ENCODE results near the gene PRRG4.
"Not testable (repeated sequence)": the region's sequence is repeated elsewhere in the genome, so short reads cannot be mapped to it uniquely, and the experiment has no call there.

The PRRG4 gene

GRCh38 chr11:32829680-32830412 is at the start of gene PRRG4:
Gene PRRG4, plus strand, starts transcription at chr11:32829927. Its CDS starts 603 bp downstream, at chr11:32830530.
- DNase-seq = peak; percentile 22

GRCh38 chr11:32780839-32781238 is 48.9 kb upstream of the PRRG4 start:
- not testable (repeated sequence) for DNase-seq

DNA sequence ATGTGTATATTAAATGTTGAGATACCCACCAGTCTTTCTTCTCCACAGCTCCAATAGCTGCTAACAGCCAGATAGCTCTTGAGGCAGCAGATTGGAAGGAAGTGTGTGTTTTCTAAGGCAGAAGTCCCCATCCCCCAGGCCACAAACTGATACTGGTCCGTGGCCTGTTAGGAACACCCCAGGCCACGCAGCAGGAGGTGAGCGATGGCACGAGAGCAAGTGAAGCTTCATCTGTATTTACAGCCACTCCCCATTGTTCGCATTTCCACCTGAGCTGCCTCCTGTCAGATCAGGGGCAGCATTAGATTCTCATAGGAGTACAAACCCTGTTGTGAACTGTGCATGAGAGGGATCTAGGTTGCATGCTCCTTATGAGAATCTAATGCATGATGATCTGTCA is 48.0 kb upstream of the PRRG4 start:
- no peak for DNase-seq

DNA sequence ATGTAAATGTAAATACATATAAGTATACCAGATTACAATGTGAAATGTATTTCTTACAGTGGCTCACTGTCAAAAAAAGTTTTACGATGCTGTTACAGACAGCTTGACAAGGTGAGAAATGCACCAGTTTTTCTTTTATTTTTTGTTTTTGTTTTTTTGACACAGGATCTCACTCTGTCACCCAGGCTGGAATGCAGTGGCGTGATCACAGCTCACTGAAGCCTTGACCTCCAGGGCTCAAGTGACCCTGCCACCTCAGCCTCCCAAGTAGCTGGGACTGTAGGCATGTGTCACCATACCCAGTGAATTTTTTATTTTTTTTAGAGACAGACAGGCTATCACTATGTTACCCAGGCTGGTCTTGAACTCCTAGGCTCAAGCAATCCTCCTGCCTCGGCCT is 44.5 kb upstream of the PRRG4 start:
- DNase-seq = no peak

- DNase-seq = no peak
Observed at GRCh38 chr11:32786811-32787210, 42.9 kb upstream of the PRRG4 start.

GRCh38 chr11:32790916-32791315 is 38.8 kb upstream of the PRRG4 start:
- no peak for DNase-seq

- no peak for DNase-seq
Observed at GRCh38 chr11:32792111-32792947, 37.4 kb upstream of the PRRG4 start.

DNA sequence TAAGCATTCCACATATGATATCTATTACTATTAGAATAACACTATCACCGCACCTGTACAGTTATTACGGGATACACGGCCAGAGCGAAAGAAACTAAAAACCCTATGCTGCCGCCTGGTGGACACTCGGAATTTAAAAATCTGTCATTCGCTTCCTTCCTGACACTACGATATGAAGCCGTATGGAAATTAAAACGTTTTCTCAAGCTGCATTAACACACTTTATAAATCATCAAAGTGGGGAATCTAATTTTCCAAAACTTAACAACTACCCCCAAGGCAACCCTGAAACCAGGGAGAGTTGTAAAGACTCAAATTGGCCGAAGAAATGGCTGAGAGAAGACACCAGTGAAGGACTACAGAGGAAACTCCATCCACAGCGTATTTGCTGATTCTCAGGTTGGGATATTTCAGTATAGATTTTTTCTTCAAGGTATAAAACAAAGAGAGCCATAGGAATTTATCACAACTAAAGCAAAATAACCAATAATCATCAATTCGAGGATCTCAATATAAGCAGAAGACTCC is 36.7 kb upstream of the PRRG4 start:
- DNase-seq = no peak

- DNase-seq = no peak
Observed at GRCh38 chr11:32794439-32794838, 35.3 kb upstream of the PRRG4 start, which contains the start of gene CCDC73. Gene CCDC73, minus strand, starts transcription at chr11:32794662. Its CDS starts 34,419 bp downstream, at chr11:32760243.

DNA sequence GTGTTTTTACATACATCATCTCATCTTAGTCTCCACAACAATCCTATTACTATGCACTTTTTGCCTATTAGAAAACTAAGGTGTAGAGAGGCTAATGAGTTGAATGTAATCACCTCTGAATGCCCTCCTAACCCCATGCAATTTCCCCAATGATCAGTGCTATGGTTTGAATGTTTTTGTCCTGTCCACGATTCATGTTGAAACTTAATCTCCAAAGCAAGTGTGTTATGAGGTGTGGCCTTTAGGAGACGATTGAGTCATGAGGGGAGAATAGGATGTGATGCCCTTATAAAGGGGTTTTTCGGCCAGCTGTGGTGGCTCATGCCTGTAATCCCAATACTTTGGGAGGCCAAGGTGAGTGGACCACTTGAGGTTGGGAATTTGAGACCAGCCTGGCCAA is 33.3 kb upstream of the PRRG4 start:
- no peak for DNase-seq

DNA sequence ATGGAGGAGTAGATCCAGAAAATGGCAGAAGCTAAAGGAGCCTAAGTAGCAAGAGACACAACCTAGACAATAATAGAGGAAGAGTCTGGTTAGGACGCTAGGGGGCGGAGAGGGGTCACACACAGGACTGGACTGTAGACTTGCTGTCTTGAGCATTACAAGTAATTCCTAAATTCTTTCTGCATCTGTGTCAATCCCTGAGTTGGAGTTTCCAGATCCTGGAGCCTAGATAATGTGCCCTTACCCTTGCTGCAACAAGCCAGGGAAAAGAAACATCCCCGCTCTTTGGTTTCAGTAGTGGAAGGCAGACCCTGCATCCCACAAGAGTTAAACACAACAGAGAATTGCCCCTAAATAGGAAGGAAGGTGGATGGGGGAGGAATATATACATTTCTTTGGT is 20.4 kb upstream of the PRRG4 start:
- DNase-seq = peak; percentile 60

GRCh38 chr11:32817181-32817851 is 12.4 kb upstream of the PRRG4 start:
- no peak for DNase-seq

- no peak for DNase-seq
Observed at GRCh38 chr11:32817852-32818183, 11.9 kb upstream of the PRRG4 start.

- DNase-seq = no peak
Observed at GRCh38 chr11:32819187-32819586, 10.5 kb upstream of the PRRG4 start.

DNA sequence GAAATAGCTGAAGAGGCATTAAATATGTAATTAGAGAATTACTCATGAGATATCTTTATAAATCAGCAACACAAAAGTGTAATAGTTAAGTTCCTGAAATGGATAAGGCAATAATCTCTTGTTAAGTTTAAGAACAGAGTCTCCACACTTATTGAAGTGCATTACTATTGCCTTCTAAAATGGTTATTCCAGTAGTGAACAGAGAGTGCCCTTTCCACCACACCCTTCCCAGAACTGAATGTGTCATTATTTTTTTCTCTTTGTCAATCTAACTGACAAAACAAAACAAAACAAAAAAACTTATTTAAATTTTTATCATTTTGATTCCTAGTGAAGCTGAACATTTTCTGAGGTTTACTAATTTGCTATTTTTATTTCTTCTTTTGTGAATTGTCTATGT is 9.2 kb upstream of the PRRG4 start:
- no peak for DNase-seq

GRCh38 chr11:32821517-32821916 is 8.2 kb upstream of the PRRG4 start:
- DNase-seq = peak; percentile 77

- DNase-seq = no peak
Observed at GRCh38 chr11:32821917-32822560, 7.7 kb upstream of the PRRG4 start.

DNA sequence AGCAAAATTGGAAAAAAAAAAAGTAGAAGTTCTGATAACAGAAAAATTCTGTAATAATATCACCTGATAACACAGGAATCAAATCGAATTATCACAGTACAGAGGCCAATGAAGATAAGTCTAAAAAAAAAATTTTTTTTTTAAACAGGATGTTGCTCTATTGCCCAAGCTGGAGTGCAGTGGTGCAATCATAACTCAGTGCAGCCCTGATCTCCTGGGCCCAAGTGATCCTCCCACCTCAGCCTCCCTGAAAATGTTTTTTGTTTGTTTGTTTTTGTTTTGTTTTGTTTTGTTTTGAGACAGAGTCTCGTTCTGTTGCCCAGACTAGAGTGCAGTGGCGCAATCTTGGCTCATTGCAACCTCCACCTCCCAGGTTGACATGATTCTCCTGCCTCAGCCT is 6.1 kb upstream of the PRRG4 start:
- not testable (repeated sequence) for DNase-seq

GRCh38 chr11:32826113-32826512 is 3.6 kb upstream of the PRRG4 start:
- DNase-seq = no peak

- no peak for DNase-seq
Observed at GRCh38 chr11:32827276-32827675, 2.5 kb upstream of the PRRG4 start.

DNA sequence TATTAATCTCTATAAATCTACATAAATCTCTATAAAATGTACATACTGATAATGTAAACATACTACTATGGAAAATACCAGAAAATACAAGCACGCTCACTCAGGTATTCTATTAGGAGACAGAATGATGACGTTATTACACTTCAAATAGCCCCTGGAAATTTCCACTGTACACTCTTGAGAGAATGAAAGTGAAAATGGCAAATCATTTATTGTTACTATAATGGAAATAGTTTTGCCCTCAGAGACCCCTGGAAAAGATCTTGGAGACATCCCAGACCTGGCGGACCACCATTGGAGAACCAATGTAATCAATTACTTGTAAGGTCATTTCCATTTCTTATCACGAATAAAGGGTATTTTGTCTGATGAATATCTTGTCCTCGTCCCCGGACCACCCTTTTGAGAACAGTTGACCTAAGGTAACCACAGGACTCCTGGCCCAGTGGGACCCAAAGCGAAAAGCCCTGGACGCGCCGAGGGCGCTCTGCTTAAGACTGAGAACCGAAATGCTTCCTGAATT is 509 bp upstream of the PRRG4 start:
- DNase-seq = no peak

DNA sequence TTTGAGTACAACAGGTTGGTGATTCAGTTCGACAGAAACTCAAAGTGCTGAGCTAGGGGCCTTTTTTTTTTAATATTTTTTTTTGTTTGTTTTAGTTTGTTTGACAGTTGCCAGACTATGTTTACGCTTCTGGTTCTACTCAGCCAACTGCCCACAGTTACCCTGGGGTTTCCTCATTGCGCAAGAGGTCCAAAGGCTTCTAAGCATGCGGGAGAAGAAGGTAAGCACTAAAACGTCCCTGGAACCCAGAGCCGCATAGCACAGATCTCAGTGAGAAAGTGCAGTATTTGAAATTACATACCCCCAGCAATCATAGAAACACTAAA is 649 bp downstream of the PRRG4 start:
- DNase-seq = no peak

DNA sequence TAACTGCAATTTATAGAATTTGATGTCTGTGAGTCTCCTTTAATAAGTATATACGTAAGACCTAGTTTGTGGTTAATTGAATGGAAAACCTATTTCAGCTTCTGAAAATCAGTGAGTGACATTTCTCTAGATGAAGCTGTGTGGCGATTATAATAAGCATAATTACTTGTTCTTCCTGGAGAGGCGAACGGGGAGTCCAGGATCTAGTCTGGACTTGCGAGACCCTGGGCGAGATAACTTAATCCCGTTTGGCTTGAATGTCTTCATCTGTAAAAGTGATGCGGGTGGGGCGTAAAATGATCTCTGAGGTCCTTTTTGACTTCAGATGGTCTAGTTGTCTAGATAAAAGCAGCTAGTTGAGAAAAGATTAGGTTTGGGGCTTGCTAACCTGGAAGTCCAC is 1.1 kb downstream of the PRRG4 start:
- DNase-seq = no peak

All from NCI-H1048 (cell line).